ENCODE data around the gene EPHB1.

GRCh38 chr3:134846084-134846483, 51.0 kb downstream of the EPHB1 start:
- no peak for TF ChIP-seq GATA2 (IDR thresholded peaks at IDR 0.05; ENCODE audit: low read depth, low read length)
- TF ChIP-seq GATA3 (IDR thresholded peaks at IDR 0.05; ENCODE audit: low read depth, low read length), result no peak

Measured in SH-SY5Y (cell line).